ENCODE results near the gene ATRIP.

GRCh38 chr3:48503401-48504050 lies 57.0 kb downstream of the ATRIP start:
- TF ChIP-seq NPAS2 (CRISPR knock-in tag; IDR thresholded peaks at IDR 0.05; ENCODE audit: borderline replicate concordance) (no peak), CTCF (IDR thresholded peaks at IDR 0.05) (no peak), HOXB5 (CRISPR knock-in tag; IDR thresholded peaks at IDR 0.05) (no peak), CEBPB (IDR thresholded peaks at IDR 0.05) (no peak), POLR2A (IDR thresholded peaks at IDR 0.05; ENCODE audit: low read length) (no peak; the same call in 1 of the 2 replicates), ZFP36 (IDR thresholded peaks at IDR 0.05; ENCODE audit: borderline replicate concordance, partially characterized antibody) (no peak), HDAC2 (IDR thresholded peaks at IDR 0.05) (no peak), CBX2 (IDR thresholded peaks at IDR 0.05; ENCODE audit: borderline replicate concordance, low read depth) (no peak)

Data from A549 (cell line).